HEK293 (cell line): Measurements from ENCODE around the gene RGS7.
A peak's percentile ranks its signal among the peaks of the same experiment; 100 is the strongest.

ENCODE experiments used
- FEZF1 ChIP-seq: fragments of 450-650 bp; formaldehyde crosslinking; IDR thresholded peaks from 2 replicates; pipeline ENCODE4 v1.5.1; 2016; ENCODE audit warnings: missing biosample characterization, missing genetic modification characterization
- GLIS1 ChIP-seq: fragments of 450-650 bp; formaldehyde crosslinking; IDR thresholded peaks from 2 replicates; pipeline ENCODE4 v1.5.1; 2016; ENCODE audit warnings: missing biosample characterization, missing genetic modification characterization
- IKZF3 ChIP-seq: fragments of 450-650 bp; IDR thresholded peaks from 2 replicates; pipeline ENCODE4 v1.5.0; 2018; ENCODE audit warnings: missing biosample characterization, mild to moderate bottlenecking, missing genetic modification characterization, moderate library complexity
- KLF1 ChIP-seq: fragments of 450-650 bp; formaldehyde crosslinking; IDR thresholded peaks from 2 replicates; pipeline ENCODE4 v1.5.1; 2016; ENCODE audit warnings: missing biosample characterization, missing genetic modification characterization
- KLF10 ChIP-seq: fragments of 450-650 bp; IDR thresholded peaks from 2 replicates; pipeline ENCODE4 v1.5.1; 2018; ENCODE audit warnings: missing biosample characterization, mild to moderate bottlenecking, missing genetic modification characterization
- MYNN ChIP-seq: fragments of 450-650 bp; formaldehyde crosslinking; IDR thresholded peaks from 2 replicates; pipeline ENCODE4 v1.5.1; 2016; ENCODE audit warnings: missing biosample characterization, missing genetic modification characterization, borderline replicate concordance
- PATZ1 ChIP-seq: fragments of 450-650 bp; formaldehyde crosslinking; IDR thresholded peaks from 2 replicates; pipeline ENCODE4 v1.5.1; 2016; ENCODE audit warnings: missing biosample characterization, missing genetic modification characterization
- SCRT2 ChIP-seq: fragments of 450-650 bp; formaldehyde crosslinking; IDR thresholded peaks from 2 replicates; pipeline ENCODE4 v1.5.1; 2016; ENCODE audit warnings: missing biosample characterization, missing genetic modification characterization
- ZBTB20 ChIP-seq: fragments of 450-650 bp; formaldehyde crosslinking; IDR thresholded peaks from 2 replicates; pipeline ENCODE4 v1.5.1; 2016; ENCODE audit warnings: missing biosample characterization, missing genetic modification characterization
- ZBTB8A ChIP-seq: fragments of 450-650 bp; formaldehyde crosslinking; IDR thresholded peaks from 2 replicates; pipeline ENCODE4 v1.5.1; 2016; ENCODE audit warnings: missing biosample characterization, missing genetic modification characterization
- ZNF133 ChIP-seq: fragments of 450-650 bp; formaldehyde crosslinking; IDR thresholded peaks from 2 replicates; pipeline ENCODE4 v1.5.1; 2016; ENCODE audit warnings: missing biosample characterization, missing genetic modification characterization
- ZNF140 ChIP-seq: fragments of 450-650 bp; formaldehyde crosslinking; IDR thresholded peaks from 2 replicates; pipeline ENCODE4 v1.5.1; 2016; ENCODE audit warnings: missing biosample characterization, missing genetic modification characterization
- ZNF174 ChIP-seq: fragments of 450-650 bp; formaldehyde crosslinking; IDR thresholded peaks from 2 replicates; pipeline ENCODE4 v1.5.0; 2017; ENCODE audit warnings: missing biosample characterization, mild to moderate bottlenecking, missing genetic modification characterization
- ZNF175 ChIP-seq: fragments of 450-650 bp; formaldehyde crosslinking; IDR thresholded peaks from 2 replicates; pipeline ENCODE4 v1.5.1; 2016; ENCODE audit warnings: missing biosample characterization, missing genetic modification characterization
- ZNF23 ChIP-seq: fragments of 450-650 bp; formaldehyde crosslinking; IDR thresholded peaks from 2 replicates; pipeline ENCODE4 v1.5.1; 2016; ENCODE audit warnings: missing biosample characterization, missing genetic modification characterization, borderline replicate concordance
- ZNF239 ChIP-seq: fragments of 450-650 bp; formaldehyde crosslinking; IDR thresholded peaks from 2 replicates; pipeline ENCODE4 v1.5.1; 2016; ENCODE audit warnings: missing biosample characterization, missing genetic modification characterization
- ZNF302 ChIP-seq: fragments of 450-650 bp; formaldehyde crosslinking; IDR thresholded peaks from 2 replicates; pipeline ENCODE4 v1.5.1; 2016; ENCODE audit warnings: missing biosample characterization, missing genetic modification characterization, low read depth
- ZNF341 ChIP-seq: fragments of 450-650 bp; formaldehyde crosslinking; IDR thresholded peaks from 2 replicates; pipeline ENCODE4; 2016; ENCODE audit warnings: low read depth, missing biosample characterization, missing genetic modification characterization
- ZNF37A ChIP-seq: fragments of 450-650 bp; IDR thresholded peaks from 2 replicates; pipeline ENCODE4 v1.5.1; 2018; ENCODE audit warnings: missing biosample characterization, missing genetic modification characterization
- ZNF391 ChIP-seq: fragments of 450-650 bp; formaldehyde crosslinking; IDR thresholded peaks from 2 replicates; pipeline ENCODE4 v1.5.1; 2016; ENCODE audit warnings: low read depth, missing biosample characterization, missing genetic modification characterization, borderline replicate concordance
- ZNF398 ChIP-seq: fragments of 450-650 bp; formaldehyde crosslinking; IDR thresholded peaks from 2 replicates; pipeline ENCODE4 v1.5.1; 2017; ENCODE audit warnings: missing biosample characterization, missing genetic modification characterization
- ZNF514 ChIP-seq: fragments of 450-650 bp; formaldehyde crosslinking; IDR thresholded peaks from 2 replicates; pipeline ENCODE4 v1.5.1; 2016; ENCODE audit warnings: missing biosample characterization, missing genetic modification characterization
- ZNF544 ChIP-seq: fragments of 450-650 bp; formaldehyde crosslinking; IDR thresholded peaks from 2 replicates; pipeline ENCODE4 v1.5.0; 2017; ENCODE audit warnings: missing biosample characterization, missing genetic modification characterization
- ZNF549 ChIP-seq: fragments of 450-650 bp; IDR thresholded peaks from 2 replicates; pipeline ENCODE4 v1.5.1; 2018; ENCODE audit warnings: missing biosample characterization, missing genetic modification characterization, mild to moderate bottlenecking, inconsistent platforms, moderate library complexity
- ZNF558 ChIP-seq: fragments of 450-650 bp; formaldehyde crosslinking; IDR thresholded peaks from 2 replicates; pipeline ENCODE4 v1.5.1; 2016; ENCODE audit warnings: missing biosample characterization, missing genetic modification characterization
- ZNF561 ChIP-seq: fragments of 450-650 bp; IDR thresholded peaks from 2 replicates; pipeline ENCODE4 v1.5.1; 2018; ENCODE audit warnings: missing biosample characterization, missing genetic modification characterization, borderline replicate concordance
- ZNF585B ChIP-seq: fragments of 450-650 bp; formaldehyde crosslinking; IDR thresholded peaks from 2 replicates; pipeline ENCODE4 v1.5.1; 2016; ENCODE audit warnings: missing biosample characterization, missing genetic modification characterization
- ZNF596 ChIP-seq: fragments of 450-650 bp; IDR thresholded peaks from 2 replicates; pipeline ENCODE4 v1.5.0; 2018; ENCODE audit warnings: missing biosample characterization, mild to moderate bottlenecking, missing genetic modification characterization, moderate library complexity
- ZNF621 ChIP-seq: fragments of 450-650 bp; formaldehyde crosslinking; IDR thresholded peaks from 2 replicates; pipeline ENCODE4 v1.5.1; 2017; ENCODE audit warnings: missing biosample characterization, missing genetic modification characterization
- ZNF658 ChIP-seq: fragments of 450-650 bp; formaldehyde crosslinking; IDR thresholded peaks from 2 replicates; pipeline ENCODE4; 2016; ENCODE audit warnings: missing biosample characterization, missing genetic modification characterization
- ZNF670 ChIP-seq: fragments of 450-650 bp; formaldehyde crosslinking; IDR thresholded peaks from 2 replicates; pipeline ENCODE4 v1.5.1; 2016; ENCODE audit warnings: missing biosample characterization, missing genetic modification characterization, low read depth
- ZNF785 ChIP-seq: fragments of 450-650 bp; formaldehyde crosslinking; IDR thresholded peaks from 2 replicates; pipeline ENCODE4 v1.5.1; 2016; ENCODE audit warnings: missing biosample characterization, missing genetic modification characterization
- ZNF792 ChIP-seq: fragments of 450-650 bp; formaldehyde crosslinking; IDR thresholded peaks from 2 replicates; pipeline ENCODE4 v1.5.1; 2016; ENCODE audit warnings: missing biosample characterization, missing genetic modification characterization
- ZSCAN16 ChIP-seq: fragments of 450-650 bp; formaldehyde crosslinking; IDR thresholded peaks from 2 replicates; pipeline ENCODE4 v1.5.1; 2016; ENCODE audit warnings: missing biosample characterization, missing genetic modification characterization
- TF ChIP-seq, protein P1 (sequence below): fragments of 450-650 bp; formaldehyde crosslinking; IDR thresholded peaks from 2 replicates; pipeline ENCODE4 v1.5.1; 2017; ENCODE audit warnings: missing biosample characterization, missing genetic modification characterization
- TF ChIP-seq, protein P2 (sequence below): sonication (generic); formaldehyde crosslinking; IDR thresholded peaks from 2 replicates; pipeline ENCODE4 v1.8.1; 2022; ENCODE audit warnings: mild to moderate bottlenecking, moderate library complexity, missing genetic modification reagents

Gene RGS7

DNA sequence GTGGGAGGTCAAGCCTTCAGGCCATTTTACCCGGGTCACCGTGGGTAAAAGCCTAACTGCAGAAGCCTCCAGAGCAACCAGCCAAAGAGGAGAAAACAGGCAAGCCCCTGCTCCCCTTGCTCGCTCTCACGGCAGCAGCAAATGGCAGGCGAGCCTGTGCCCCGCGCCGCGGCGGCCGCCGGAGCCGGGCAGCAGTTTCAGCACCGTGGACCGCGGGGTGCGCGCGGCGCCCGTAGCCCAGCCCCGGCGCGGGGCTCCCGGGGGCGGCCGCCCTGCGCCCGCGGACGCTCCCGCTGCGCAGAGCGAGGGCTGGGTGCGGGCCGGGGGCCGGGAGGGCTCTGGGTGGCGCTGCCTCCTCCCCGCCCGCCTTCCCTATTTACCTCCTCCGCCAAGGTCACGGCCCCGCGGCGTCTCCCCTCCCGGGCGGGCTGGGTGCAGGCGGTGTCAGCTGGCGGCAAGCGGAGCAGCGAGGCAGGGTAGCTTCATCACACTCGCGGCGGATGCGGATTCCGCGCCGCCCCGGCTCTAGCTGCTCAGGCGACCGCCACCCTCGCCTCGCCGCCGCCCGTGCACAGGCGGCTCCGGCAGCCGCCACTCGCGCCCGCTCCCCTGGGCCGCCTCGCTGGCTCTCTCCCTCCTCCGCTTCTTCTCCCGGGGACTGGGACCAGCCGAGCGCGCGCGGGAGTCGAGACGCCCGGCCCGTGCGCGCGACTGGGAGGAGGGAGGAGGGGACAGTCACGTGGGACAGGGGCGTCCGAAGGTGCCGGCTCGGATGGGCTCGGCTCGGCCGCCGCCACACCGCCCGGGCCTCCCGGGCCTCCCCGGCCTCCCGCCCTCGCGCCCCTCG lies at the start of gene RGS7 (continued):
- TF ChIP-seq KLF1 (tag by site-specific recombination) = peak; percentile 60; the same call in 1 of the 2 replicates
- 0 out of 2 replicates have a peak, but pooled peaks have one; percentile 23 for TF ChIP-seq ZNF785
- no peak for TF ChIP-seq ZSCAN16 (tag by site-specific recombination)
- TF ChIP-seq, protein P1, sequence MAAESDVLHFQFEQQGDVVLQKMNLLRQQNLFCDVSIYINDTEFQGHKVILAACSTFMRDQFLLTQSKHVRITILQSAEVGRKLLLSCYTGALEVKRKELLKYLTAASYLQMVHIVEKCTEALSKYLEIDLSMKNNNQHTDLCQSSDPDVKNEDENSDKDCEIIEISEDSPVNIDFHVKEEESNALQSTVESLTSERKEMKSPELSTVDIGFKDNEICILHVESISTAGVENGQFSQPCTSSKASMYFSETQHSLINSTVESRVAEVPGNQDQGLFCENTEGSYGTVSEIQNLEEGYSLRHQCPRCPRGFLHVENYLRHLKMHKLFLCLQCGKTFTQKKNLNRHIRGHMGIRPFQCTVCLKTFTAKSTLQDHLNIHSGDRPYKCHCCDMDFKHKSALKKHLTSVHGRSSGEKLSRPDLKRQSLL = 0 out of 2 replicates have a peak, but pooled peaks have one; percentile 33
- peak; percentile 26 for TF ChIP-seq ZNF341 (tag by site-specific recombination)
- no peak for TF ChIP-seq ZNF585B (tag by site-specific recombination)
- peak; percentile 99 for TF ChIP-seq ZNF561 (tag by site-specific recombination)
- no peak for TF ChIP-seq ZNF621 (tag by site-specific recombination)
- 0 out of 2 replicates have a peak, but pooled peaks have one; percentile 36 for TF ChIP-seq PATZ1 (tag by site-specific recombination)
- TF ChIP-seq ZNF391 (tag by site-specific recombination) = peak; percentile 31; the same call in 1 of the 2 replicates
- TF ChIP-seq ZNF133 (tag by site-specific recombination) = no peak
- peak; percentile 92 for TF ChIP-seq ZNF398 (tag by site-specific recombination)
- peak; percentile 67; the same call in 1 of the 2 replicates for TF ChIP-seq KLF10 (tag by site-specific recombination)
- no peak for TF ChIP-seq ZNF302 (tag by site-specific recombination)
- TF ChIP-seq ZNF596 (tag by site-specific recombination) = peak; percentile 8; the same call in 1 of the 2 replicates
- TF ChIP-seq ZNF658 = no peak
- TF ChIP-seq ZNF544 (tag by site-specific recombination) = no peak
- peak; percentile 75 for TF ChIP-seq ZBTB20 (tag by site-specific recombination)
- TF ChIP-seq ZNF670 (tag by site-specific recombination) = no peak
- peak; percentile 92 for TF ChIP-seq IKZF3 (tag by site-specific recombination)
- no peak for TF ChIP-seq ZNF239 (tag by site-specific recombination)
- no peak for TF ChIP-seq ZNF174 (tag by site-specific recombination)
- TF ChIP-seq ZNF37A = no peak
- no peak for TF ChIP-seq ZNF549 (tag by site-specific recombination)
- TF ChIP-seq ZNF175 (tag by site-specific recombination) = no peak
- TF ChIP-seq ZNF23 = no peak
- TF ChIP-seq SCRT2 = no peak
- TF ChIP-seq, protein P2, sequence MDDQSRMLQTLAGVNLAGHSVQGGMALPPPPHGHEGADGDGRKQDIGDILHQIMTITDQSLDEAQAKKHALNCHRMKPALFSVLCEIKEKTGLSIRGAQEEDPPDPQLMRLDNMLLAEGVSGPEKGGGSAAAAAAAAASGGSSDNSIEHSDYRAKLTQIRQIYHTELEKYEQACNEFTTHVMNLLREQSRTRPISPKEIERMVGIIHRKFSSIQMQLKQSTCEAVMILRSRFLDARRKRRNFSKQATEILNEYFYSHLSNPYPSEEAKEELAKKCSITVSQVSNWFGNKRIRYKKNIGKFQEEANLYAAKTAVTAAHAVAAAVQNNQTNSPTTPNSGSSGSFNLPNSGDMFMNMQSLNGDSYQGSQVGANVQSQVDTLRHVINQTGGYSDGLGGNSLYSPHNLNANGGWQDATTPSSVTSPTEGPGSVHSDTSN (CRISPR knock-in tag) = no peak
- TF ChIP-seq ZBTB8A = peak; percentile 89
- TF ChIP-seq ZNF514 (tag by site-specific recombination) = no peak
- no peak for TF ChIP-seq ZNF140
- no peak for TF ChIP-seq ZNF558
- TF ChIP-seq ZNF792 (tag by site-specific recombination) = no peak
- TF ChIP-seq GLIS1 (tag by site-specific recombination) = peak; percentile 66
- no peak for TF ChIP-seq MYNN (tag by site-specific recombination)
- no peak for TF ChIP-seq FEZF1 (tag by site-specific recombination)
